ACHN (cell line): ENCODE data around the gene SLC30A3.
"Not testable (repeated sequence)": the region's sequence is repeated elsewhere in the genome, so short reads cannot be mapped to it uniquely, and the experiment has no call there.

Experiments used
- DNase-seq: peaks from one replicate; pipeline ENCODE4 v3.0.0-alpha.2; 2015
- in situ Hi-C: cut with HindIII; loops from 2 replicates; pipeline ENCODE4 v1.10.0; 2017; ENCODE audit warnings: low sequenced_read_pairs, low pct_ligation_motif_present, low pct_unique_long_range_greater_than_20kb

Gene SLC30A3, protein sequence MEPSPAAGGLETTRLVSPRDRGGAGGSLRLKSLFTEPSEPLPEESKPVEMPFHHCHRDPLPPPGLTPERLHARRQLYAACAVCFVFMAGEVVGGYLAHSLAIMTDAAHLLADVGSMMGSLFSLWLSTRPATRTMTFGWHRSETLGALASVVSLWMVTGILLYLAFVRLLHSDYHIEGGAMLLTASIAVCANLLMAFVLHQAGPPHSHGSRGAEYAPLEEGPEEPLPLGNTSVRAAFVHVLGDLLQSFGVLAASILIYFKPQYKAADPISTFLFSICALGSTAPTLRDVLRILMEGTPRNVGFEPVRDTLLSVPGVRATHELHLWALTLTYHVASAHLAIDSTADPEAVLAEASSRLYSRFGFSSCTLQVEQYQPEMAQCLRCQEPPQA

DNA sequence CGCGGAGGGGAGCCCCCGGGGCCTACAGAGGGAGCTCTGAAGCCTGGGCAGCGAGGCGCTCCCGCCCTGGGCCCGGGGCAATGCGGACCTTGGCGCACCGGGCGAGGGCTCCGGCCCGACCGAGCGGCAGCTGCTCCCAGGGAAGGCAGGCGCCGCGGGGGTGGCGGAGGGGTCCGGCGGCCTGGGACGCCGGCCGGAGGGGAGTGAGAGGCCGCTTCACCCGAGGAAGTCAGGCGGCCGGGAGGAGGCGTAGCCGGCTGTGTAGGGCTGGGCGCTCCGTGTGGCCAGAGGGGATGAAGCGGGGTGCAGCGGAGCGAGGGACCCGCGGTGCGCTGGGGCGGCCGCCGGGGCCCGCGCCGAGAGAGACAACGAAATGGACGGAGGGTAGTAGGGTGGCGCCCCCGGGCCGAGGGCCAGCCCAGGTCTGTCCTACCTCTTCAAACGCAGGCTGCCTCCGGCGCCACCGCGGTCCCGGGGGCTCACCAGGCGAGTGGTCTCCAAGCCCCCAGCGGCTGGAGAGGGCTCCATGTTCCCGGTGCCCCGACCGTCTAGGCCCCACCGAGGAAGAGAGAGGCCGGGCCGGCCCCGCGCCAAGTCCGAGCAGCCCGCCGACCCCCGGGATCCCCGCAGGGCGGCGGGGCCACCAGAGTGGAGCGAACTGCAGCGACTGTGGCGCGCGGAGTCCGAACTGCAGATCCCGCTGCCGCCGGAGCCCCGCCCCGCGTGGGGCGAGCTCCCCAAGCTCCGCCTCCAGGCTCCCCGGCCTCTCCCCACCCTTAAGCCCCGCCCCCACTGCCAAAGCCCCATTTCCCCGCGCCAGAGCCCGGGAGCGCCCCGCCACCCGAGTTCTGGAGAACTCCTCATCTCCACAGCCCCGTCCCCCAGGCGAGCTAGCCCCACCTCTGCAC is at the start of gene SLC30A3:
Gene SLC30A3 (minus strand): TSS at position 669 of the 908 bp plus-strand sequence. CDS start 141 bp downstream, at position 528.
- DNase-seq = peak; percentile 54

DNA sequence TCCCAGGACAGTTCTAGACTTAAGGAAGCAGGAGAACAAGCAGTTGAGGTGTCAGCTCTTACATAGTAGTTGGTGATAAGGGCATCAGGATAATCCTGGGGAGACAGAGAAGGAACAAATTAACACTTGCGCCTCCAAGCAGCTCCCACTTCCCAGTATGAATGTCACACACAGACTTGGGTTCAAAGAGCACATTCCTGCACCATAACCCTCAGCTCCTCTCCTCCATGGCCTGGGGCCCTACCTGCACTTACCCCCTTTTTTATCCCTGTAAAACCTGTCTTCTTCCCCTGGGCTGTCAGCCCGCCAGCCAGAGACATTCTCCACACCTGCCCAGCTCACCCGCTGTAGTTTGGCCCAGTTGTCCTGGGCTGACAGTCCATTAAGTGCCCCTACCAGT is 49.3 kb upstream of the SLC30A3 start:
- in situ Hi-C loops = no loop called here

More for the DNA sequence above, at the start of gene SLC30A3:
- in situ Hi-C loops = no loop called here

DNA sequence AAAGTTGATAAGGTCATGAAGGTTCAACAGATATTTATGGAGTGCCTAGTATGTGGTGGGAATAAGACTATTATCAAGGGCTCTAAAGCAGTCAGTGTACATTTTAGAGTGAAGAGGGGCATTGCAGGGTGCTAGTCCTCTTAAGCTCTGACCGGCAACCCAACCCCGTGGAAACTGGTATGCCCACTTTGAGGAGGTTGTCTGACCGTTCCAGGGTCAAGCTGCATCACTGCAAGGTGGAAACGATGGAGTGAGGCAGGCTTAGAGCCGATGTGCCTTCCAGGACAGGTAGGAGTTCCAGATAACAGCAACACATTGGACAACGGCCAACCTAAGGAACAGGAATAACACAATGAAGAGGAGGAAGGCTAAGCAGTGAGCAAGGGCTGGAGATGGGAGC is 46.8 kb upstream of the SLC30A3 start:
- in situ Hi-C loops = no loop called here
- no peak for DNase-seq

More for the DNA sequence above, 49.3 kb upstream of the SLC30A3 start:
- no peak for DNase-seq

DNA sequence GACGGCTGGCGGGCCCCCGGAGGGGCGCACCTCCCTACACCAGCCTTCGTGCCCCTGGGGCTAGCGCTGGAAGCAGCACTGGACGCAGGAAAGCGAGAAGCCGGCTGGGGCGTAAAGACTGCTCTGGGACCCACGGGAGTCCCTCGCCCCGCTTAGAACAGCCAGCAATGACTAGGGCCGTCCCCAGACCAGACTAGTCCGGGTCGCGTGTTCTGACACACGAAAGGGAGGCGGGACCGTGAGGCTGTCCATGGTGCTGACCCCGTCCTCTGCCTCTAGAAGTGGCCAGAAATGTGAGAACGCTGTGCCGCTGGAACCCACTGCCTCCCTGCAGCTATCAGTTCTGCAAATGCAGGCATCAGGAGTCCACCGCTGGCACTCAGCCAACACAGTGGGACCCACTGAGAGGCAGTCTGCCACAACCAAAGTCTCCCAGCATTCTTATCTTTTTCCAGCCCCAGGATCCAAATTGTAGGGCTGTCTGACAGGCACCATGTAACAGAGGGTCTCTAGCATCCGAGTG is 45.6 kb upstream of the SLC30A3 start, which contains the start of gene UCN:
Gene UCN (minus strand): TSS at position 87 of the 523 bp plus-strand sequence. CDS start 550 bp downstream, outside the sequence.
- in situ Hi-C loops = no loop called here
- DNase-seq = peak; percentile 30

DNA sequence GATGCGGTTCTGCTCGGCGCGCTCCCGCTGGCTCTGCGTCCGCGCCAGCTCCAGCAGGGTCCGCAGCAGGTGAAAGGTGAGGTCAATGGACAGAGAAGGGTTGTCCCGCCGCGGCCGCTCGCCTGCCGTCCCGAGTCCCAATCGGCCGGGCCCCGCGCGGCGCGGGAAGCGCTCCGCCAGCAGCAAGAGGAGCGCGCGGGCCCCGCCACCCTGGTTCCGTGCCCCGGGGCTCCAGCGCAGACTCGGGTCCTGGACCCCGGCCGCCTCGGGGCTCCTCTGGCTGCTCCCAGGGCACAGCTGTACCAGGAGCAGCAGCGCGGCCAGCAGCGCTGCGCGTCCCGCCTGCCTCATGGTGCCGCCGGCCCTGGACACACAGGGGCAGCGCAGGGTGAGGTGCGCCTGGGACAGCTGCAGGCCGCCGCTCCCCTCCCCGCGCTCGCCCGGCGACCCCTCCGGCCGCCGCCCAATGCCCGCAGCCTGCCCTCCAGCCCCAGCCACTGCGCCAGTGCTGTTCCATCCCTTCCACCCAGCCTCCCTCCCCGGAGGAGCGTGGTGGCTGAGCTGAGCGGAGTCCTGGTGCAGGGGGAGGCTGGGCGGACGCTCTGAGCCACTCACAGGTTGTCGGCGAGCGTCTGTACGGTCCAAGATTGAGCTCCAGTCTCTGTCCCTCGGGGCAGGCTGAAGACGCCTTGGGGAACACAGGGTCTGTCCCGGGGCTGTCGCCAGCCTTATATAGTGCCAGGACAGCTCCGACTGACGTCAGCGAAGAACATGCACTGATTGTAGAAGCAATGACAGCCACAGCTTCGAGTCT is 44.9 kb upstream of the SLC30A3 start:
- in situ Hi-C loops = no loop called here
- no peak for DNase-seq

DNA sequence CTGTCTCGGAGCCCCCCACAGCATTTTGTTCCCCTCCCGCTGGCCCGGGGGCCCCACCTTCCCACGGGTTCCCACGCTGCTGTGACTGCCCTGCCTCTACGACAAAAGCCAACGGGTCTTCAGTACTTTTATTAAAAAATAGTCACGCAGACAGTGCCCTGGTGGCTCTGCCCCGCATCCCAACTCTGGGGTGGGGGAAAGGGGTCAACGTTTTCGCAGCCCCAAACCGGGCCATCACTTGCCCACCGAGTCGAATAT is 44.4 kb upstream of the SLC30A3 start:
- in situ Hi-C loops = no loop called here
- DNase-seq = no peak

DNA sequence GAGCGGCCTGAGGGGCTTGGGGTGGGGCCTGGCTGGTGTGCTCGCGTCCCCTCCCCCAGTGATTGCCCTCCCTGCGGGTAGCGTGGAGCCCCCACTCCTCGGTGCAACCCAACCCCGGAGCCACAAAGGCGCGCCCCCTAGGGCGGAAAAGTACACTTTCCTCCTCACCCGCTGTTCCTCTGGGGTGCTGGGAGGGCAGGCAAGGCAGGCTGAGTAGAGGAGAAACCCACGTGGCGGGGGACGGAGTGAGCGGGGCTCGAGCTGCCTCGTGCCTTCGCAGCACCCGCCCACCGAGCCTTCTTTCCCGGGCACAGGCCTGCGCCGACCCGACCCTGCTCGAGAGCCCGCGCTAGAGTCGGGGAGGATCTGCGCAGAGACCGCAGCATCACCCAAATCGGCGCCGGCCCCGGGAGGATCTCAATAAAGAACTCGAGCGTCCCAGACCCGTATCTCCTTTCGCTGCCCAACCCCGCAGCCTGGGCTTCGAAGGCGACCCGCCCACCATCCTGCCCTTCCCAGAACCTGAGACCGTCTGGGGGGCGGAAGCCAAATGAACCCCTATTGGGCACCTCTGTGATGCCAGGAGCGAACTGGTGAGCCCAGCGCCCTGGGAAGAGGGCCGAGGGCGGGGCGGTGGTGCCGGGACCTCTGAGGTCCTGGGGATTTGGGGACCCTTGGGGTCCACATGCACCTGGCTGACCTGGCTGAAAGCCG is 43.9 kb upstream of the SLC30A3 start:
- in situ Hi-C loops = no loop called here
- no peak for DNase-seq

DNA sequence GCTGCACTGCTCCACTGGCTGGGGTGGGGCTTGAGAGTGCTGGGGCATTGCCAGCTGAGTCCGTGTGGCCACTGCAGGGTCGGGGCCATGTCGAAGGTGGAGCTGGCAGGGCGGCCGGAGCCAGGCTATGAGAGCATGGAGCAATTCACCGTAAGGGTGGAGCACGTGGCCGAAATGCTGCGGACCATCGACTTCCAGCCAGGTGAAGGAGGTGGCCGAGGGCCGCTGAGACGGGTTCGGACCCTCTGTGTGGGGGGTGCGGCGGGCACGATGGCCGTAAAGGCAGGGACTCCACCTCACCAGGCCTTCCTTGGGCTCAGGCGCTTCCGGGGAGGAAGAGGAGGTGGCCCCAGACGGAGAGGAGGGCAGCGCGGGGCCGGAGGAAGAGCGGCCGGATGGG is 43.3 kb upstream of the SLC30A3 start:
- in situ Hi-C loops = no loop called here
- no peak for DNase-seq

DNA sequence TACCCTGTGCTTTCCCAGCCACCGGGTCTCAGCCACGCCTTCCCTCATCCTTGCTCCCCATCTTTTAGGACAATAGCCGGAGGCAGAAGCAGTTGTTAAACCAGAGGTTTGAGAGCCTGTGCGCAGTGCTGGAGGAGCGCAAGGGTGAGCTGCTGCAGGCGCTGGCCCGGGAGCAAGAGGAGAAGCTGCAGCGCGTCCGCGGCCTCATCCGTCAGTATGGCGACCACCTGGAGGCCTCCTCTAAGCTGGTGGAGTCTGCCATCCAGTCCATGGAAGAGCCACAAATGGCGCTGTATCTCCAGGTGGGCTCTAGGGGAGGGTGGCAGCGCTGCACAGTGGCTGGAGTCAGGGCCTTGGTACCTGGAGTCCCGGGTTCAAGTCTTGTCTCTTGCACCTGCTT is 42.7 kb upstream of the SLC30A3 start:
- no peak for DNase-seq
- in situ Hi-C loops = no loop called here

DNA sequence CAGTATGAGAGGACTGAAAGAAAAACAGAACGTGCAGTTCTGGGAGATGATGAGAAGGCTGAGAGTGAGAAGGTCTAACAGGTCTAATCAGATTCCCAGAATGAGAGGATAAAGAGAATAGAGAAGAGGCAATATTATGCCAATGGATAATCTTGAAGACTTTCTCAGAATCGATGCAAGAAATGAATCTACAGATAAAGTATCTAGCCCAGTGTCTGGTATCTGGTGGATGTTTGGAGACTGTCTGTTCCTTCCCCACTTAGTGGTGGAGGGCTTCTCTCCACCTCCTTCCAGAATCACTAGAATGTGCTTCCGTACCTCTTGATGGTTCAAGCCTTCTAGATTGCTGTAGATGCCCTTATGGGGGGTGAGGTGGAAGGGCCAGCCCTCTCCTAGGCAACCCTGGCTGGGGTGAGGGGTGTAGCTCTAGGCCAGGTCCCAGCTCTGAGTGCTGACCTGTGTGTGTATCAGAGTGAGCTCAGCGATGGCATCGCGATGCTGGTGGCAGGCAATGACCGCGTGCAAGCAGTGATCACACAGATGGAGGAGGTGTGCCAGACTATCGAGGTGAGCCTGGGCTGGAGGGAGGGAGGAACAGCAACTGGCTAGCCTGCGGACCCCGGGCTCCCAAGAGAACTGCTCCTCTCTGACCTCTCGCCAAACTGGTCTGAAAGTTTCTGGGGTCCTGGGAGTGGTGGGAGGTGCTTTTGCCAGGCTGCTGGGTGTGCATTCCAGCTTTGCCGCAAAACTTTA is 41.8 kb upstream of the SLC30A3 start:
- DNase-seq = no peak
- in situ Hi-C loops = no loop called here

DNA sequence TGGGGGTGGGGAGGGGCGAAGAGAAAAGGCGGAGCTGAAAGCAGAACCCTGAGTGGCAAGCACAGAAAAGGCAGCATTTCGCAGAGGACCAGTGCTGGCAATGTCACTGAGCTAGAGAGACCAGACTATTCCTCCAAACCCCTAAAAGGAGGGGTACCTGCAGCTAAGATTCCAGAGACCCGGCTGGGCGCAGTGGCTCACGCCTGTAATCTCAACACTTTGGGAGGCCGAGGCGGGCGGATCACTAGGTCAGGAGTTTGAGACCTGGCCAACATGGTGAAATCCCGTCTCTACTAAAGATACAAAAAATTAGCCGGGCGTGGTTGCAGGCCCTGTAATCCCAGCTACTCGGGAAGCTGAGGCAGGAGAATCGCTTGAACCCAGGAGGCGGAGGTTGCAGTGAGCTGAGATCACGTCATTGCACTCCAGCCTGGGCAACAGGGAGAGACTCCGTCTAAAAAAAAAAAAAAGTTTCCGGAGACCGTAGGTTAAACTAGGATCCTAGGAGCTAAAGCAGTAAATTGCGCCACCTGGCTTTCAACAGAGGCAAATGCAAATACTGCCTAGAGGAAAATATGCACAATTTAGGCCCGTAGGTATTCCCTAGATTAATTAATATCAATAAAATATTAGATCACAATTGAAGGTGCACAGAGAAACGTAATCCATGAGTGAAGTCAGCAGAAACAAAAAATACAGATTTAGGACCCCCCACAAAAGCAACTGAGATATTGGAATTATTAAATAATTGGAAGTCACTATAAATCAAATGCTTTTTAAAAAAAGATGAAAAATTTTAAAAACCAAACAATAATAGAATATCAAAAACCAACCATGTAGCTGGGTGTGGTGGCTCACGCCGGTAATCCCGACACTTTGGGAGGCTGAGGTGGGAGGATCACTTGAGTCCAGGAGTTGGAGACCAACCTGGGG is 40.5 kb upstream of the SLC30A3 start:
- in situ Hi-C loops = no loop called here

DNA sequence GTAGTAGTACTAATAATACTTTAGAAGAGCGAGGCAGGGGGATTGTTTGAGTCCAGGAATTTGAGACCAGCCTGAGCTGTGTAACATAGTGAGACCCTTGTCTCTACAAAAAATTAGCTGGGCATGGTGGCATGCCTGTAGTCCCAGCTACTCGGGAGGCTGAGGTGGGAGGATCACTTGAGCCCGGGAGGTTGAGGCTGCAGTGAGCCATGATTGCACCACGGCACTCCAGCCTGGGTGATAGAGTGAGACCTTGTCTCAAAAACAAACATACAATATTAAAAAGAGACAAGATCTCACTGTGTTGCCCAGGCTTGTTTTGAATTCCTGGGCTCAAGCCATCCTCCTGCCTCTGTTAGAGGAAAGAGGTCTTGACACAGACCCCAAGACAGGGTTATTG is 37.8 kb upstream of the SLC30A3 start:
- DNase-seq, in situ Hi-C loops: not testable (repeated sequence)

More for the DNA sequence above, 40.5 kb upstream of the SLC30A3 start:
- peak; percentile 87 for DNase-seq

DNA sequence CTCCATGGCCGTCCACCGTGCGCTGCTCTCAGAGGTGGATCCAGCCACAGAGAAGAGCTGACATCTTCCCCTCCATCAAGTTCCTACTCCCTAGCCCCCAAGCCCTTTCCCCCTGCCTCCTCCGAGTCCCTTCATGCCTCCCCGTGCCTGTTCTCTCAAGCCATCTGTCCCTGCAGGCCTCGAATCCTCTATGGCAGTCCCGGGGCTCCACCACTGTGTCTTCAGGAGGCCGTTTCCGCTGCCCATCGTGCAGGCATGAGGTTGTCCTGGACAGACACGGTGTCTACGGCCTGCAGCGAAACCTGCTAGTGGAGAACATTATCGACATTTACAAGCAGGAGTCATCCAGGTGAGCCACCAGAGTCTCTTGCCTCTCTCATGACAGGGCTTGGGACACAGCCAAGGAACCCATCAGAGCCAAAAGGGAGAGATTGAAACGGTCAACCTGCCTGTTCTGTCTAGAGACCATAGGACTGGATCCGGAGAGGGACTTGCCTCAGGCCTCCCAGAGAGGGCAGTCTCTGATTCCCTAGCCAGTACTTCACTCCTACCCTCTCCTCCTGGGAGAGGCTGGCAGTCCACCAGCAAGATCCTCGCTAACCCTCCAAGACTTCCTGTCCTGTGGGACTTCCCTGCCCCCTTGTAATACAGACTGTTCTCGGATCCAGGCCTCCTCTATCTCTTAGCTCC is 35.7 kb upstream of the SLC30A3 start:
- in situ Hi-C loops = no loop called here
- no peak for DNase-seq

DNA sequence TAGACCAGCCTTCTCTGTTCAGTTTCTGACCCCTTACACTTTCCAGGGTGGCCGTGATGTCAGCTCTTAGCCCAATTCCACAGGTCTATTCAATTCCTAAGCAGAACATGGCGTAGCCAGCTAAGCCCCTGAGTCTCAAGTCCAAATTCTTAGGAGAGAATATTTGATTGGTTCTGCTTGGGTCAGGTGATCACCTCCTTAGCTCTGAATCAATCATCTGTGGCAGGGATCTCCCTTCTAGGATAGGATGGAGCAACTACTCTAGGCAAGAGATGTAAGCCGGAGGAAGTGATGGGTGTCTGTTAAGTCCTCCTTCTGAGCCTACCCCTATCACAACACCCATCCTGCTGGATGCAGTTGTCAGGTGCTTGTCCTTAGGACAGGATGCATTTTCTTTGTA is 34.3 kb upstream of the SLC30A3 start:
- no peak for DNase-seq
- in situ Hi-C loops = no loop called here

DNA sequence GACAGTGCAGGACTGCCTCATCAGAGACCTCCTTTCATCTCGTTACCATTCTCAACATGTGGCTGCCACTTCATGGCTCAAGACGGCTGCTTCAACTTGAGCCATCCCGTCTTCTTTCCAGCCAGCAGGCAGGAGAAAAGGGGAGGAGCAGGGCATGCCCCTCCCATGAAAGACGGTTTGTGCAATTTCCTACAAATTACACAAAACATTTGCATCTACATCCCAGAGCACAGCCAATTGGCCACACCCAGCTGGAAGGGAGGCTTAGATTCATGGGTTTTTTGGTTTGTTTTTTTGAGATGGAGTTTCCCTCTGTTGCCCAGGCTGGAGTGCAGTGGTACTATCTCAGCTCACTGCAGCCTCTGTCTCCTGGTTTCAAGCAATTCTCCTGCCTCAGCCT is 33.6 kb upstream of the SLC30A3 start:
- in situ Hi-C loops = no loop called here
- DNase-seq = no peak

DNA sequence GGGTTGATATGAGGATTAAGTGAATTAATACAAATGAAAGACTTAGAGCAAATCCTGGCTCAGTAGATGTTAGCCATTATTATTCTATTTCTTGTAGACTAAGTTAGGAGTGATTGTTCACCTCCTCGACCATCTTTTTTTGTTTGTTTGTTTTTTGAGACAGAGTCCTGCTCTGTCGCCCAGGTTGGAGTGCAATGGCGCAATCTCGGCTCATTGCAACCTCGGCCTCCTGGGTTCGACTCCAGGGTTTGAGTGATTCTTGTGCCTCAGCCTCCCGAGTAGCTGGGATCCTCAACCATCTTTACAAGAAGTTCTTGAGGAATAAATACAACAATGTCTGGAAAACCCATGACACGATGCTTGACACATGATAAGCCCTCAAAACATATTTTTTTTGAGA is 32.1 kb upstream of the SLC30A3 start:
- in situ Hi-C loops = no loop called here
- DNase-seq = no peak
